GM12875 (cell line): ENCODE results near the gene OR1L8.
"Not testable (repeated sequence)": the region's sequence is repeated elsewhere in the genome, so short reads cannot be mapped to it uniquely, and the experiment has no call there.

Experiments used
- H3K4me3 ChIP-seq: one replicate; pipeline ENCODE4 v1.5.1; 2011; ENCODE audit warnings: low read depth, low read length, control low read depth
- TF ChIP-seq, protein P1 (sequence below): IDR thresholded peaks from 2 replicates; pipeline ENCODE4 v1.5.1; 2011; ENCODE audit warnings: low read depth, mild to moderate bottlenecking, control low read depth, inconsistent platforms, low read length, moderate library complexity, borderline replicate concordance; ENCODE audit not compliant: insufficient read depth

OR1L8 gene, protein sequence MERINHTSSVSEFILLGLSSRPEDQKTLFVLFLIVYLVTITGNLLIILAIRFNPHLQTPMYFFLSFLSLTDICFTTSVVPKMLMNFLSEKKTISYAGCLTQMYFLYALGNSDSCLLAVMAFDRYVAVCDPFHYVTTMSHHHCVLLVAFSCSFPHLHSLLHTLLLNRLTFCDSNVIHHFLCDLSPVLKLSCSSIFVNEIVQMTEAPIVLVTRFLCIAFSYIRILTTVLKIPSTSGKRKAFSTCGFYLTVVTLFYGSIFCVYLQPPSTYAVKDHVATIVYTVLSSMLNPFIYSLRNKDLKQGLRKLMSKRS

DNA sequence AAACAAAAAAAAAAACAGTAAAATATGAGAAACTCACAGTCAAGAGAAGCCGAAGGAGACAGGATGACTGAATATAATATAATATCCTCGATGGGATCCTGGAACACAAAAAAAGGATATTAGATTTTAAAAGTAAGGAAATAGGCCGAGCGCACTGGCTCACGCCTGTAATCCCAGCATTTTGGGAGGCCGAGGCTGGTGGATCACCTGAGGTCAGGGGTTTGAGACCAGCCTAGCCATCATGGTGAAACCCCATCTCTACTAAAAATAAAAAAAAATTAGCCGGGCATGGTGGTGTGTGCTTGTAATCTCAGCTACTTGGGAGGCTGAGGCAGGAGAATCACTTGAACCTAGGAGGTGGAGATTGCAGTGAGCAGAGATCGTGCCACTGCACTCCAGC lies at the start of gene OR1L8:
Gene OR1L8, minus strand, starts transcription at position 101 of the 400 bp plus-strand sequence. CDS start 14,907 bp downstream, outside the sequence.
- H3K4me3 ChIP-seq: not testable (repeated sequence)

DNA sequence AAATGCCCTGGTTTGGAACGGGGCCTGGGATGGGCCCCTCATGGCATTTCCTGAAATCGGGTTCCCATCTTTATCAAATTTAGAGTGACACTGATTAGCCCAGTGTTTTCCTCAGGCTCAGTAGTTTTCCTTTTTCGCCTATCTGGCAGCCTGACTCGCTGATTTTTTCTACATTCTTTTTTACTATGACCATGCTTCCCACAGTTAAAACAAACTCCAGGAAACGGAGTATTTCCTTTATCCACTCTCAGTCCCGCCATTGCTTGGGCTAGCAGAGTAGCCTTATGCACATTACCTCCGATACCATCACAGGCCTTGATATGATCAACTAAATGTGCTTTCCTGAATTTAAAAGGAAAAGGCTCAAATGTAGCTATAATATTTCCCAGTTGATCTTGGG lies 36.8 kb upstream of the OR1L8 start:
- TF ChIP-seq, protein P1, sequence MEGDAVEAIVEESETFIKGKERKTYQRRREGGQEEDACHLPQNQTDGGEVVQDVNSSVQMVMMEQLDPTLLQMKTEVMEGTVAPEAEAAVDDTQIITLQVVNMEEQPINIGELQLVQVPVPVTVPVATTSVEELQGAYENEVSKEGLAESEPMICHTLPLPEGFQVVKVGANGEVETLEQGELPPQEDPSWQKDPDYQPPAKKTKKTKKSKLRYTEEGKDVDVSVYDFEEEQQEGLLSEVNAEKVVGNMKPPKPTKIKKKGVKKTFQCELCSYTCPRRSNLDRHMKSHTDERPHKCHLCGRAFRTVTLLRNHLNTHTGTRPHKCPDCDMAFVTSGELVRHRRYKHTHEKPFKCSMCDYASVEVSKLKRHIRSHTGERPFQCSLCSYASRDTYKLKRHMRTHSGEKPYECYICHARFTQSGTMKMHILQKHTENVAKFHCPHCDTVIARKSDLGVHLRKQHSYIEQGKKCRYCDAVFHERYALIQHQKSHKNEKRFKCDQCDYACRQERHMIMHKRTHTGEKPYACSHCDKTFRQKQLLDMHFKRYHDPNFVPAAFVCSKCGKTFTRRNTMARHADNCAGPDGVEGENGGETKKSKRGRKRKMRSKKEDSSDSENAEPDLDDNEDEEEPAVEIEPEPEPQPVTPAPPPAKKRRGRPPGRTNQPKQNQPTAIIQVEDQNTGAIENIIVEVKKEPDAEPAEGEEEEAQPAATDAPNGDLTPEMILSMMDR: no peak
- no peak overlapping the region for H3K4me3 ChIP-seq

DNA sequence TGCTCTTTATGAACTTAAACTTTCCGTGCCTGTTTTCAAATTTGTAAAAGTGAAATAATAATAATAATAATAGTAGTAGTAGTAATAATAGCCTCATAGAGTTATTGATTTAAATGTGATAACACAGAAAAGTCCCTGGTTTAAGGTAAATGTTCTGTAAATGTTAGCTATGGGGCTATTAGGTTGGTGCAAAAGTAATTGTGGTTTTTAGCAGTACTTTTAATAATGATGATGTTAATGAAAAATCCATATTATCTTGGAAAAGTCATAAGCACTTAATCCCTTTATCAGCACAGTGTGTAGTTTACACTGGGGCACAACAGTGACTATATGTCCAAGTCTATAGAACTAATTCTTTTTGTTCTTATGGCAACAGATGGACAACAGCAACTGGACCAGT lies 31.2 kb upstream of the OR1L8 start, which contains the start of gene OR1Q1:
Gene OR1Q1, plus strand, starts transcription at position 377 of the 400 bp plus-strand sequence. Its CDS starts 0 bp downstream, at position 377.
- TF ChIP-seq, protein P1: no peak
- no peak within 1 kb of the TSS for H3K4me3 ChIP-seq

DNA sequence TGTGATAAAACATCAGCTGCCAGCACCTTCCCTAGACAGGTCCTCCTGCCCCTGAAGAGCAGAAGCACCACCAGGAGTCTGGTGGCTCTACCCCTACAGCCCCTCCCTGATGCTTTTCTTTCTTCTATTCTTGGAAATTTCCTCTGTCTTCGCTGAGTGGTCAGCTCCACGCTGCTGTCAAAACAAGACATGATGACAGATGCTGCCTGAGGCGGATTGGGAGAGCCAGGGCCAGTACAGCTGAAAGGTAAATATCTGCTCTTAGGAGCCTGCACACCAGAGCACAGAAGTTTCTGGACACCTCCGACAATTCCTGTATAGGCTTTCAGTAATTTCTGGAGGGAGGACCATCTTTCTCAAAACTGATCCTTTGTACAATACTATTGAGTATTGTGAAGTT lies 26.6 kb upstream of the OR1L8 start:
- no peak overlapping the region for H3K4me3 ChIP-seq
- TF ChIP-seq, protein P1: no peak

DNA sequence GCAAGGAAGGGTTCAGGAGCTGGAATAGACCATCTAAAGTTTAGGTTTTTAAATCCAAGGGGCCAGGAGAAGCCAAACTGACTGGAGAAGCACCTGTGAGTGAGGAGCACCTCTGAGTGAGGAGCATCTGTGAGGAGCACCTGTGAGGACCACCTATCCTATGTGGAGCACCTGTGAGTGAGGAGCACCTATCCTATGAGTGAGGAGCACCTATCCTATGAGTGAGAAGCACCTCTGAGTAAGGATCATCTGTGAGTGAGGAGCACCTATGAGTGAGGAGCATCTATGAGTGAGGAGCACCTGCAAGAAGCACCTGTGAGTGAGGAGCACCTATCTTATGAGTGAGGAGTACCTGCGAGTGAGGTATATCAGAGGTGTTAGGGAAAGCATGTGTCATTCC lies 23.4 kb upstream of the OR1L8 start:
- H3K4me3 ChIP-seq: no peak overlapping the region
- TF ChIP-seq, protein P1: no peak

DNA sequence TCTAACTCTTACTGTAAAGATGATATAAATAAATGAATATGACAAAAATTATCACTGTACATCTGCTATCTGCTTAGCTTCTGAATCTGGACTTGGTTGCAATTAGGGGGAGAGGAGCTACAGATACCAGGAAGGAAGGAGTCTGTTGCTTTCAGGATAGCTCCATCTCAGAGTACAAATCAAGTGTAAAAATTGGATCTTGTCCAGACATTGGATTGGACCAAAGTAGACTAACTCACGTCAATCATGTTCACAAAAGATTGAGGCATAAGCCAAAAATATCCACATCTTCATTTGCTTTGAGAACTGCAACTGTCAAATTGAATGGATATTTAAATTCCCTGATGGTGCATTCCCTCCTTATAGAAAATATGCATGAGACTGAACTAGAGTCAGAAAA lies 22.5 kb upstream of the OR1L8 start:
- H3K4me3 ChIP-seq: no peak overlapping the region
- TF ChIP-seq, protein P1: no peak

DNA sequence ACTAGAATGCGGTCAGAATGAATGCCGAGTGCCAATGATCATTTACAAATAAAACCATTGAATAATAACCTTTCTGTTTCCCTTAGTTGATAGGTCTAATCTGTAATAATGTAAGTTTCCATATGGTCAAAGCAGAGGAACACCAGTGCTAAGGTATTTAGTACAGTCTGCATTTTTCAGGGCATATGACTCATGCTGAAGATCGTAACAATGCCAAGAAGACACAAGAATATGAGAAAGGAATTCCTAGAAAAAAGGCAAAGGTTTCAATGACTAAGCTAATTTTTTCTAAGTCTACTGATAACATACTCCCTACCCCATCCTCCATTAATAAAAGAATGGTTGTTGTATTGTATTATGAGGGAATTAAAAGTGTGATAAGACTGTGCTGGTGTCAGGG lies 2.8 kb downstream of the OR1L8 start:
- TF ChIP-seq, protein P1: no peak
- no peak overlapping the region for H3K4me3 ChIP-seq
